ENCODE results near the gene AFF3. TPM values are rescaled to one million over a fixed set of nuclear protein-coding genes. Genes with fewer than 3 reads are reported as not detected.

Gene AFF3
- total RNA-seq, 2 experiments from 2014 or later: 3.1 to 3.5 TPM

- H3K4me3 Mint-ChIP-seq: peak overlapping the region; percentile 77
- DNase-seq (no peak), ATAC-seq (peak; percentile 6)
- H3K36me3 Mint-ChIP-seq (ENCODE audit: low read depth): no peaks in the 10 kb centered on the region
- ChIA-PET CTCF (no interaction called here), POLR2A (interaction anchor here (1.0 to 1.5 kb wide), 3 partner anchors 8 to 27 kb away, joined by 4 to 5 read pairs (median 5); no protein-coding TSS in a partner anchor)
- peaks cover 56% of the 10 kb centered on the region for H3K4me1 Mint-ChIP-seq (ENCODE audit: low read depth)
- intact Hi-C loops (cut with micrococcal nuclease): loop anchor here (5.0 kb wide), 1 partner anchor 80 kb away; no protein-coding TSS in a partner anchor
- TF ChIP-seq, protein P1, sequence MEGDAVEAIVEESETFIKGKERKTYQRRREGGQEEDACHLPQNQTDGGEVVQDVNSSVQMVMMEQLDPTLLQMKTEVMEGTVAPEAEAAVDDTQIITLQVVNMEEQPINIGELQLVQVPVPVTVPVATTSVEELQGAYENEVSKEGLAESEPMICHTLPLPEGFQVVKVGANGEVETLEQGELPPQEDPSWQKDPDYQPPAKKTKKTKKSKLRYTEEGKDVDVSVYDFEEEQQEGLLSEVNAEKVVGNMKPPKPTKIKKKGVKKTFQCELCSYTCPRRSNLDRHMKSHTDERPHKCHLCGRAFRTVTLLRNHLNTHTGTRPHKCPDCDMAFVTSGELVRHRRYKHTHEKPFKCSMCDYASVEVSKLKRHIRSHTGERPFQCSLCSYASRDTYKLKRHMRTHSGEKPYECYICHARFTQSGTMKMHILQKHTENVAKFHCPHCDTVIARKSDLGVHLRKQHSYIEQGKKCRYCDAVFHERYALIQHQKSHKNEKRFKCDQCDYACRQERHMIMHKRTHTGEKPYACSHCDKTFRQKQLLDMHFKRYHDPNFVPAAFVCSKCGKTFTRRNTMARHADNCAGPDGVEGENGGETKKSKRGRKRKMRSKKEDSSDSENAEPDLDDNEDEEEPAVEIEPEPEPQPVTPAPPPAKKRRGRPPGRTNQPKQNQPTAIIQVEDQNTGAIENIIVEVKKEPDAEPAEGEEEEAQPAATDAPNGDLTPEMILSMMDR (IDR thresholded peaks at IDR 0.05): no peak
- peak overlapping the region; percentile 89 for H3K27ac Mint-ChIP-seq
- H3K9me3 Mint-ChIP-seq: no peaks in the 10 kb centered on the region
- H3K27me3 Mint-ChIP-seq: peaks cover 2% of the 10 kb centered on the region
Measured at GRCh38 chr2:100141906-100142305, 484 bp downstream of the AFF3 start.

- Mint-ChIP-seq H3K36me3 (ENCODE audit: low read depth) (no peaks in the 10 kb centered on the region), H3K9me3 (no peaks in the 10 kb centered on the region), H3K27me3 (peaks cover 2% of the 10 kb centered on the region), H3K4me3 (peak overlapping the region; percentile 14), H3K4me1 (ENCODE audit: low read depth) (peaks cover 56% of the 10 kb centered on the region), H3K27ac (no peak overlapping the region)
- intact Hi-C loops (cut with micrococcal nuclease): loop anchor here (5.0 kb wide), 1 partner anchor 78 kb away; no protein-coding TSS in a partner anchor
- CTCF ChIA-PET: interaction anchor here (1.6 kb wide), 1 partner anchor 9 kb away, joined by 3 read pairs; no protein-coding TSS in a partner anchor
- TF ChIP-seq, protein P1 (IDR thresholded peaks at IDR 0.05): no peak
- no peak for ATAC-seq
- no peak for DNase-seq
- POLR2A ChIA-PET: no interaction called here
Measured at GRCh38 chr2:100140582-100140981, 1.8 kb downstream of the AFF3 start.

DNA sequence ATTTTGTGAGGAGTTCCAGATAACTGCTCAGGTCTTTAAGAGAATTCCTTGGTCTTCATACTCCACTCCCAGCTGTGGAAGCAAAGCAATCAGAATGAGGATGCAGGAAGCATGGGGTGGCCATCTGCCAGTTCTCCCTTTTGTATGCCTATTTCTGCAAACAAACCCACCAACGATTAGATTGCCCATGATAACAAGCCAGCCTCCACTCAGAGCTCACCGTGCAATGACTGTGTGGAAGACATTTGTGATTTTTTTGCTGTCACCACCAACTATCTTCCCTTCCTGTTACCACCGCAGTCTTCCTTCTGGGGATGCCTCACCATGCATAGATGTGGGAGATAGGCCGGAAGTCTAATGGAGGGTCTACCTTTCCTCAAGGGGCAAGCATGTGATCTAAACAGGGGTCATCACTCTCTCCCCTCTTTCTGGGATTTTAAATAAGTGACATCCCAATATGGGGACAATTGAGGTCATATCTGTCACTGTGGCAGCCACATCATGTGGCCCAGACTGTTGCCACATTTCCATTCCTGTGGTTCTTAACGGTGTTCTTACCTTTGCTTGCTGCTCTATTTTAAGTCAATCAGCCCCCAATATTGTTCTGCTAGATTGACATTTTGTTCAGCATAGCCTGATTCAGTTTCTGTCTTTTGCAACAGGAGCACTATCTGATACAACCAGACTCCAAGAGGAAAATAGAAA lies 4.4 kb downstream of the AFF3 start:
- ATAC-seq: peak; percentile 35
- Mint-ChIP-seq H3K36me3 (ENCODE audit: low read depth) (no peaks in the 10 kb centered on the region), H3K27ac (peak overlapping the region; percentile 55), H3K9me3 (no peaks in the 10 kb centered on the region), H3K27me3 (no peaks in the 10 kb centered on the region), H3K4me1 (ENCODE audit: low read depth) (peaks cover 49% of the 10 kb centered on the region), H3K4me3 (no peak overlapping the region)
- peak; percentile 62 for DNase-seq
- ChIA-PET POLR2A (no interaction called here), CTCF (no interaction called here)
- TF ChIP-seq, protein P1 (IDR thresholded peaks at IDR 0.05): no peak
- intact Hi-C loops (cut with micrococcal nuclease): no loop called here

DNA sequence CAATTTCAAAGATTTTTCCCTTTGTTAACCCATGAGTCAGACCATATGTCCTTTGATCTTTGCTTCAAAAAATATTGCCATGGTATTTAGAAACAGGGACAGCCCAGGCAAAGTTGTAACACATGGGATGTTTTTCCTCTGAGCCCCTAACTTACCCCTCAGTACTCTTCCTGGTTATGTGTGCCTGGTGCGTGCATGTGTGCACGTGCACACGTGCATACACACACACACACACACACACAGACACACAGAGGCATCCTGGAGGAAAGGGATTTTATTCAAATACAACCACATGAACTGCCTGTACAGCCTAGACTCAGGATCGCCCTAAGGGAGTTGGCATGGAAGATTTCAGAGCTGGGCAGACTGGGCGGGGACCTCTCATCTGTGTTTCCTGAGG lies 5.1 kb downstream of the AFF3 start:
- ATAC-seq: no peak
- intact Hi-C loops (cut with micrococcal nuclease): no loop called here
- POLR2A ChIA-PET: no interaction called here
- no peaks in the 10 kb centered on the region for H3K36me3 Mint-ChIP-seq (ENCODE audit: low read depth)
- H3K9me3 Mint-ChIP-seq: no peaks in the 10 kb centered on the region
- TF ChIP-seq, protein P1 (IDR thresholded peaks at IDR 0.05): no peak
- peaks cover 42% of the 10 kb centered on the region for H3K4me1 Mint-ChIP-seq (ENCODE audit: low read depth)
- CTCF ChIA-PET: no interaction called here
- H3K4me3 Mint-ChIP-seq: no peak overlapping the region
- no peaks in the 10 kb centered on the region for H3K27me3 Mint-ChIP-seq
- no peak for DNase-seq
- H3K27ac Mint-ChIP-seq: no peak overlapping the region

DNA sequence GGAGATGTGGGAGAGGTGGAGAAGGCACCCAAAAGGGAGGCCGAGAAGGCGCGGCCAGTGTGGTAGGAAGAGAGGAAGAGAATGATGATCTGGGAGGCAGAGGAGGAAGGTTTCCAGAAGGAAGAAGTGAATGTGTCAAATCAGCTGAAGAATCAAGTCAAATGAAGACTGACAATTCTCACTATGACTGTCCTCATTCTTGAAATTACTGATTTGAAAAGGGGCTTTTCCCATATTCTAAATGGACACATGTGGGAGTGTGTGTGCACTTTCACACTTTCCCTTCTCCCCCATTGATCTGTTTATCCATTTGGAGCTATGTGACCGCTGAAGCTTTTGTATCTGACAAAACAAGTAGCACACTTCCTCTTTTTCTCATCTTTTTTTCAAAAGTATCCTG lies 6.1 kb downstream of the AFF3 start:
- ChIA-PET CTCF (no interaction called here), POLR2A (no interaction called here)
- no peaks in the 10 kb centered on the region for H3K9me3 Mint-ChIP-seq
- peaks cover 34% of the 10 kb centered on the region for H3K4me1 Mint-ChIP-seq (ENCODE audit: low read depth)
- no peak overlapping the region for H3K27ac Mint-ChIP-seq
- TF ChIP-seq, protein P1 (IDR thresholded peaks at IDR 0.05): no peak
- no peaks in the 10 kb centered on the region for H3K27me3 Mint-ChIP-seq
- no peaks in the 10 kb centered on the region for H3K36me3 Mint-ChIP-seq (ENCODE audit: low read depth)
- no peak for DNase-seq
- intact Hi-C loops (cut with micrococcal nuclease): no loop called here
- no peak overlapping the region for H3K4me3 Mint-ChIP-seq
- ATAC-seq: peak; percentile 41

Measured in activated CD8-positive, alpha-beta T cell treated with anti-CD3 and anti-CD28 coated beads for 36 hours (primary cell).